GM19324 (cell line): ENCODE results near the gene MLPH.

ENCODE experiments used
- ATAC-seq: cut with Tn5 transposase; IDR thresholded peaks from one replicate; pipeline ENCODE4 v1.9.1; 2021; ENCODE audit warnings: mild to moderate bottlenecking, moderate library complexity; ENCODE audit not compliant: unreplicated experiment, low FRiP score

The MLPH gene

DNA sequence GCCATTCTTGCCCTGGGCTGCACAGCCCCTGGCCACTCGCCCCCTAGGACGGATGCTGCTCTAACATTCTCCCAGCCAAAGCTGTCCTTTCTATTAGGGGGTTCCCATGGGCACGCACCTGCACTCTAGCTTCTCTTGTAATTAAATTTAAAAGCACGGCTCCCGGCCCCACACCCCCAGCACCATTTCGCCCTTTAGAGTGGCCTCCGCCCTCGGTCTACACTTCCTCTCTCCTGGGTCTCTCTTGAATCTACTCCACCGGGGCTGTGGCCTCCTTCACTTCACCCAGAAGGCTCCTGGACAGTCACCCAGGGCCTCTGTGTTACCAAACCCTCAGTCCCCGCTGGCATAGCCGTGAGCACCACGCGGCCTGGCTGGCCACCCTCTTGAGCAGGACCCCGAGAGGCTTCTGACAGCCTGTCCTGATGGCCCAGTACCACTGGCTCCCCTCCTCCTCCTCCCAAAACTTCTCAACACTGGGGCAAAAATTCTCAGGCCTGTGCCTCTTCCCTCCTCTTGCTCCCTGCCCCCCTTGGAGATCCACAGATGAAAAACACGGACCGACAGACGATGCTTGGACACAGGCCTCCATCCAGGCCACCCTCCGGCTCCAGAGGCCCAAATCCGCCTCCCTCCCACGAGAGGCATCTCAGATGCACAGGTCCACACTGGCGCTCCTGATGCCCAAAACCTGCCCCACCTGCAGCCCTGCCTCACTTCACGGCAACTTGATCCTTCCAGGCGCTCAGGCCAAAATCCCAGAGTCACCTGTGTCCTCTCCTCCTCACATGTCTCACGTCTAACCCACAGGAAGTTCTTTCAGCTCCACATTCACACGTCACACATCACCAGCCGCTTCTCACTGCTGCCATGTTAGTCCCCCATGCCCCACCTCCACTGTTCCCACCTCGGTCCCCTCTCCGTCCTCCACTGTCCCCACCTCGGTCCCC is 110.4 kb downstream of the MLPH start:
- ATAC-seq: no peak

- no peak for ATAC-seq
Measured at GRCh38 chr2:237598468-237599208, 111.6 kb downstream of the MLPH start.

DNA sequence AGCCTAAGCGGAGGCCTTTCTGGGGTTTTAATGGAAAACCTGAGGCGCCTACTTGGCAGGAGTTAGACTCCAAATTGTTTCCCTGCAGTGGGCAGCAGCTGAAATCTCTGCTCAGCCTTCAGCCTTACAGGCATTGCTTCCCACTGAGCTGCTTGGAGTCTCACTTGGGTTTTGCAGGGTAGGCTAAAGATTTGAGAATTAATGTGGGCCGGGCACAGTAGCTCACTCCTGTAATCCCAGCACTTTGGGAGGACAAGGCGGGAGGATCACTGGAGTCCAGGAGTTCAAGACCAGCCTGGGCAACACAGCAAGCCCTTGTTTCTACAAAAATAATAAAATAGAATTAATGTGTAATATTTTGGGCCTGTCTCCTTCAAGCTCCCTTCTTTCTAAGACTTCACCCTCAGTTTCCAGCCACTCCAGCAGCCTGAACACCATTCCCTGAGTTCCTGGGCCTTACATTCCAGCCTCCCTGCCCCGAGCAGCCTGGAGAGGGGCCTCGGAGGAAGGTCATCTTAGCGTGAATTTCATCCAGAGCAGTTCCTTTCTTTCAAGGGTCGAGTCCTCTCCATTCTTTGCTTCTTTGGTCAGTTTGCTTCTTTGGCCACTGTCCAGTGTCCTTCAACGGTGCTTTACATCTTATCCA is 112.5 kb downstream of the MLPH start:
- ATAC-seq: no peak

- no peak for ATAC-seq
Measured at GRCh38 chr2:237600205-237600846, 113.3 kb downstream of the MLPH start.

DNA sequence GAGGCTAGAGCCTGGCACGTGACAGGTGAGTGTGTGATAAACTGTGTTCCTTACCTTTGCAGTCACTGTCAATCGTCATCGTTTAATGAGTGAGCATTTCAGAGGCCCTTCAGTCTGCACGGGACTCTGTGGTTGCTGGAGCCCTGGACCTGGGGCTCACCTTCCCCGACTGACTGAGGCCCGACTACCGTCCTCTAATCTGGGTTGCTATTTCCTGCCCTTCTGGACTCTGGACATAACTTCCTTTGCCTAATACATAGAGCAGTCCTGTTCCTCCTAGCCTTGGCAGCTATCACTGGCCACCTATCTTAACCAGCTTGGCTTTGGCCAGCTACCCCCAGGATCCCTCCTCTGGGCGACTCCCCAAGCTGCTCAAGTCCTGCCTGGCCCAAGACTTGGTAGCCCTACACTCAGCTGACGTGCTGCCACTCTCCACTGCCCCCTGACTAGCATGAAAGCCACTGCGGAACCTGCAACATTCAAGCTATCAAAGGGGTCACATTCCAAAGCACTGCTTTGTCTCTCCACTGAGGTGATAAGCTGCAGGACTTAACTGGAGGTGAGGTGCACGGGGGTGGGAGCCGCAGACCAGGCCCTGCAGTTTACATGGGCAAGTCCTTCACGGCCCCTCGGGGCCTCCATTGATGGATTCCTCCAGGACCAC is 114.5 kb downstream of the MLPH start:
- ATAC-seq: no peak

GRCh38 chr2:237602409-237602808 is 115.4 kb downstream of the MLPH start:
- no peak for ATAC-seq

DNA sequence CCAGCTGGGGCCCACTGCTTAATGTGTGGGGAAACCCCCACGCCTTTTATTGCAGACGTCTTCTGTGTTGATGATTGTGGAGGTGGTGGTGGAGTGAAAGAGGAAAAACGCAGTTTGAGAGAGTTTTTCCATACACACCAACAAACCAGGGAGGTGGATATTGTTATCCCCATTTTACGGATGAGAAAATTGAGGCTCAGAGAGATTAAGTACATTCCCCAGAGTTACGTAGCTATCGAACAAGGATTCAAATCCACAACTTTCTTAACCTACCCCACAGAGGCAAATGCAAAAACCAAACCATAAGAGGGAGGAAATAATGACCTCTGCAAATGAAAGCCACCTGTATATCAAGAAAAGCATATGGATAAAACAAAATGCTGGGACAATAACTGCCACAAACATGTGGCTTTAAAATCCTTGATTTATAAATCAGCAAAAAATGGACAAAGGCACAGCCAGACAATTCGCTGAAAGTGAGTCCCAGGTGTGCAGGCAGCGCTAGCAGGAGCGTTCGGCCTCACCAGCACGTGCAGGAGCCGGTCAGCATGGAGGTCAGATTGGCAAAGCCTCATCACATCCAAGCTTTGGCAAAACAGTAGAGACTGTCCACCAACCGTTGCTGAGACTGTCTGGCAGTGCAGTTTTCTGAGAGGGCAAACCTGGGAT is 116.1 kb downstream of the MLPH start:
- peak; percentile 14 for ATAC-seq

- ATAC-seq: peak; percentile 80
Measured at GRCh38 chr2:237603718-237604362, 116.8 kb downstream of the MLPH start.

- ATAC-seq: no peak
Measured at GRCh38 chr2:237604391-237604790, 117.3 kb downstream of the MLPH start.
